ENCODE data around the gene GALNT16. TPM values are rescaled to one million over a fixed set of nuclear protein-coding genes. Genes with fewer than 3 reads are reported as not detected.

GALNT16 gene
- polyA plus RNA-seq, 3 donors = 0.01 TPM; not detected in 2

DNA sequence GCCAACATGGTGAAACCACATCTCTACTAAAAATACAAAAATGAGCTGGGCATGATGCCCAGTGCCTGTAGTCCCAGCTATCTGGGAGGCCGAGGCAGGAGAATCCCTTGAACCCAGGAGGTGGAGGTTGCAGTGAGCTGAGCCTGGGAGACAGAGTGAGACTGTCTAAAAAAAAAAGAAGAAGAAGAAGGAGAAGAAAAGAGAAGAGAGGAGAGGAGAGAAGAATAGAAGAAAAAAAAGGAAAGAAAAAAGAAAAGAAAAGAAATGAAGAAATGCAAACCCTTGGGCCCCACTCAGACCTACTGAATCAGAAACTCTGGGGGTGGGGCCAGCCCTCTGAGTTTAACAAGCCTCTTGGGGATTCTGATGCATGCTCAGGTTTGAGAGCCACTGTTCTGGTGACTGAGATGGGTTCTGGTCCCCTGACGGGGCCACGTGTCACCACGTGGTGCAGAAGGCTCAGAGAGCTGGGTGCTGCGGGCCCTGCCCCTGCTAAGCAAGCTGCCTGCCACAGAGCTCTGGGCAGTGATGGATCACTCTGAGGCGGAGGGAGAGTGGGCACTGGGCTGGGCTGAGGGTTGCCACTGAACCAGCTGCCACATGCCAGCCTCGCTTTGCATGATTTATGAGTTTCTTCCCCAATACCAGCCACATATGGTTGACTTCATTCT is 100.6 kb downstream of the GALNT16 start:
- Histone ChIP-seq H3K27ac (ENCODE audit: low read depth in 1 of 2, low read length in 2 of 2) (no peak overlapping the region), H3K4me1 (ENCODE audit: control insufficient read depth in 1 of 2, insufficient read depth in 2 of 2, low read length in 2 of 2) (no peaks in the 10 kb centered on the region), H3K27me3 (ENCODE audit: control insufficient read depth in 2 of 2, insufficient read depth in 2 of 2, low read length in 2 of 2) (no peaks in the 10 kb centered on the region), H3K9me3 (replicated peaks in 1 of 2; ENCODE audit: control insufficient read depth in 1 of 2, insufficient read depth in 1 of 2, low read length in 2 of 2) (no peaks in the 10 kb centered on the region), H4K20me1 (ENCODE audit: insufficient read depth, low read length) (no peaks in the 10 kb centered on the region), H3K36me3 (replicated peaks in 1 of 2; ENCODE audit: control insufficient read depth in 1 of 2, insufficient read depth in 2 of 2, low read length in 2 of 2) (no peaks in the 10 kb centered on the region), H3K4me3 (replicated peaks in 1 of 3; ENCODE audit: low read depth in 2 of 3, low read length in 3 of 3) (no peak overlapping the region), H3K79me2 (ENCODE audit: insufficient read depth, low read length) (no peaks in the 10 kb centered on the region), H2AFZ (ENCODE audit: insufficient read depth, low read depth, low read length, poor library complexity, severe bottlenecking) (no peak overlapping the region), H3K9ac (ENCODE audit: insufficient read depth, low read length, poor library complexity, severe bottlenecking) (no peak overlapping the region), H3K4me2 (replicated peaks; ENCODE audit: extremely low read depth, low read length, poor library complexity, severe bottlenecking) (no peak overlapping the region)
- intact Hi-C loops (cut with micrococcal nuclease) = no loop called here
- TF ChIP-seq, protein P1, sequence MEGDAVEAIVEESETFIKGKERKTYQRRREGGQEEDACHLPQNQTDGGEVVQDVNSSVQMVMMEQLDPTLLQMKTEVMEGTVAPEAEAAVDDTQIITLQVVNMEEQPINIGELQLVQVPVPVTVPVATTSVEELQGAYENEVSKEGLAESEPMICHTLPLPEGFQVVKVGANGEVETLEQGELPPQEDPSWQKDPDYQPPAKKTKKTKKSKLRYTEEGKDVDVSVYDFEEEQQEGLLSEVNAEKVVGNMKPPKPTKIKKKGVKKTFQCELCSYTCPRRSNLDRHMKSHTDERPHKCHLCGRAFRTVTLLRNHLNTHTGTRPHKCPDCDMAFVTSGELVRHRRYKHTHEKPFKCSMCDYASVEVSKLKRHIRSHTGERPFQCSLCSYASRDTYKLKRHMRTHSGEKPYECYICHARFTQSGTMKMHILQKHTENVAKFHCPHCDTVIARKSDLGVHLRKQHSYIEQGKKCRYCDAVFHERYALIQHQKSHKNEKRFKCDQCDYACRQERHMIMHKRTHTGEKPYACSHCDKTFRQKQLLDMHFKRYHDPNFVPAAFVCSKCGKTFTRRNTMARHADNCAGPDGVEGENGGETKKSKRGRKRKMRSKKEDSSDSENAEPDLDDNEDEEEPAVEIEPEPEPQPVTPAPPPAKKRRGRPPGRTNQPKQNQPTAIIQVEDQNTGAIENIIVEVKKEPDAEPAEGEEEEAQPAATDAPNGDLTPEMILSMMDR (IDR thresholded peaks at IDR 0.05) = no peak
- no peak overlapping the region for H3K4me3 Mint-ChIP-seq
- H3K27me3 Mint-ChIP-seq (ENCODE audit: low read depth in 3 of 3) = peaks cover 6 to 10% (median 9%) of the 10 kb centered on the region in 3 donors
- H3K36me3 Mint-ChIP-seq = no peaks in the 10 kb centered on the region
- no peak overlapping the region for H3K27ac Mint-ChIP-seq
- H3K4me1 Mint-ChIP-seq = peaks cover 2% of the 10 kb centered on the region
- no peak for DNase-seq
- 64% methylated on average over 5 of the region's 7 CpGs for WGBS (ENCODE audit: insufficient coverage)
- no peaks in the 10 kb centered on the region for H3K9me3 Mint-ChIP-seq

DNA sequence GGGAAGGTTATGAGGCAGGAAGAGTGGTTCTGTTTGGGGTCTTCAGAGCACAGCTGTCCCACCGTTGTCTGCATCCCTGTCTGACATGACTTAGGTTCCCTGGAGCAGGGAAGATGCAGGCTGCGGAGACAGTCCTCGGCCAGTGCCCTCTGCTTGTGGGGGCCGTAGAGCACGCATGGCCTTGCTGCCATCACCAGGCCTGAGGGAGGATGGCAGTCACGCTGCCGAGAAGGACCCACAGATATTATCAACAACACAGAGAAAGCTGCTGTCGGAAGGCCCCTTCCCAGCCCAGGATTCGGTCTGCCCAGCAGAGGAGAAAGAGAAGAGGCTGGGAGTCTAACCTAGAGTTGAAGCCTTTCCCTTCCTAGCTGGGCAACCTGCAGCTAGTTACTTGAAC is 103.1 kb downstream of the GALNT16 start:
- Mint-ChIP-seq H3K27me3 (ENCODE audit: low read depth in 3 of 3) (peaks cover 4 to 11% (median 7%) of the 10 kb centered on the region in 3 donors), H3K4me1 (peaks cover 2% of the 10 kb centered on the region), H3K36me3 (no peaks in the 10 kb centered on the region), H3K4me3 (no peak overlapping the region), H3K9me3 (no peaks in the 10 kb centered on the region), H3K27ac (no peak overlapping the region)
- no peaks in the 10 kb centered on the region for H4K20me1 ChIP-seq (ENCODE audit: insufficient read depth, low read length)
- H3K27ac ChIP-seq (ENCODE audit: low read depth in 1 of 2, low read length in 2 of 2) = no peak overlapping the region
- intact Hi-C loops (cut with micrococcal nuclease) = no loop called here
- no peak overlapping the region for H2AFZ ChIP-seq (ENCODE audit: insufficient read depth, low read depth, low read length, poor library complexity, severe bottlenecking)
- H3K4me1 ChIP-seq (ENCODE audit: control insufficient read depth in 1 of 2, insufficient read depth in 2 of 2, low read length in 2 of 2) = no peaks in the 10 kb centered on the region
- no peaks in the 10 kb centered on the region for H3K9me3 ChIP-seq (replicated peaks in 1 of 2; ENCODE audit: control insufficient read depth in 1 of 2, insufficient read depth in 1 of 2, low read length in 2 of 2)
- TF ChIP-seq, protein P1 (IDR thresholded peaks at IDR 0.05) = no peak
- DNase-seq = no peak
- no peak overlapping the region for H3K9ac ChIP-seq (ENCODE audit: insufficient read depth, low read length, poor library complexity, severe bottlenecking)
- no peak overlapping the region for H3K4me2 ChIP-seq (replicated peaks; ENCODE audit: extremely low read depth, low read length, poor library complexity, severe bottlenecking)
- no peak overlapping the region for H3K4me3 ChIP-seq (replicated peaks in 1 of 3; ENCODE audit: low read depth in 2 of 3, low read length in 3 of 3)
- no peaks in the 10 kb centered on the region for H3K36me3 ChIP-seq (replicated peaks in 1 of 2; ENCODE audit: control insufficient read depth in 1 of 2, insufficient read depth in 2 of 2, low read length in 2 of 2)
- WGBS (ENCODE audit: insufficient coverage) = 94% methylated on average over 5 of the region's 9 CpGs
- no peaks in the 10 kb centered on the region for H3K79me2 ChIP-seq (ENCODE audit: insufficient read depth, low read length)
- no peaks in the 10 kb centered on the region for H3K27me3 ChIP-seq (ENCODE audit: control insufficient read depth in 2 of 2, insufficient read depth in 2 of 2, low read length in 2 of 2)
